GM12892 (cell line): ENCODE data around the gene WWC2.

Experiments
- POLR2A ChIP-seq: IDR thresholded peaks from 2 replicates; pipeline ENCODE4 v1.6.1; 2011; ENCODE audit warnings: low read depth, low read length, control low read depth
- POLR2AphosphoS5 ChIP-seq: IDR thresholded peaks from 2 replicates; pipeline ENCODE4 v1.6.1; 2011; ENCODE audit warnings: low read depth, low read length, control low read depth
- TAF1 ChIP-seq: IDR thresholded peaks from 2 replicates; pipeline ENCODE4 v1.6.1; 2011; ENCODE audit warnings: low read depth, mild to moderate bottlenecking, control low read depth, low read length, borderline replicate concordance

GRCh38 chr4:183342541-183343533 lies 243.8 kb downstream of the WWC2 start:
- TF ChIP-seq TAF1 (no peak), POLR2AphosphoS5 (no peak), POLR2A (no peak)
